A673 (cell line): ENCODE results near the gene SLC22A16. TPM values are rescaled to one million over a fixed set of nuclear protein-coding genes. Genes with fewer than 3 reads are reported as not detected.

Experiments used
- BruUV-seq: library from RNA; stranded (reverse); fragments of 400-500 nt; replicated peaks from 2 replicates; lab custom pipeline; 2021; lab: Mats Ljungman, UMichigan
- CTCF ChIA-PET: fragments of 300-600 bp; sonication (Branson Sonifier 250); formaldehyde crosslinking; loops from one replicate; lab custom pipeline; 2022; ENCODE audit warnings: antibody characterized with exemption; lab: Charles Lee
- POLR2A ChIA-PET: fragments of 300-600 bp; sonication (Branson Sonifier 250); formaldehyde crosslinking; loops from one replicate; lab custom pipeline; 2022; ENCODE audit warnings: antibody characterized with exemption; ENCODE audit not compliant: low non-redundant PET; lab: Charles Lee
- DNase-seq: peaks from one replicate; pipeline ENCODE4 v3.0.0-alpha.2; 2015; ENCODE audit warnings: low spot score
- H3K27ac ChIP-seq: fragments of 200-600 bp; sonication (generic); 2 replicates; pipeline ENCODE4 v1.5.1; 2016; ENCODE audit warnings: mixed run types, low read depth, mild to moderate bottlenecking, mixed read lengths, antibody characterized with exemption, low read length; ENCODE audit not compliant: poor library complexity, severe bottlenecking
- H3K27me3 ChIP-seq: fragments of 200-600 bp; sonication (generic); replicated peaks from 2 replicates; pipeline ENCODE4 v1.6.1; 2017; ENCODE audit warnings: mixed run types, low read depth, mild to moderate bottlenecking, mixed read lengths, antibody characterized with exemption, low read length; ENCODE audit not compliant: insufficient read depth, poor library complexity
- H3K36me3 ChIP-seq: fragments of 200-600 bp; sonication (generic); 2 replicates; pipeline ENCODE4 v1.6.1; 2016; ENCODE audit warnings: mixed run types, mild to moderate bottlenecking, mixed read lengths, antibody characterized with exemption, low read length; ENCODE audit not compliant: insufficient read depth, poor library complexity, severe bottlenecking
- H3K4me1 ChIP-seq: fragments of 200-600 bp; sonication (generic); 2 replicates; pipeline ENCODE4 v1.6.1; 2017; ENCODE audit warnings: mixed run types, mild to moderate bottlenecking, mixed read lengths, antibody characterized with exemption, low read length; ENCODE audit not compliant: insufficient read depth, poor library complexity, severe bottlenecking
- H3K4me3 ChIP-seq: fragments of 200-600 bp; sonication (generic); 2 replicates; pipeline ENCODE4 v1.5.1; 2016; ENCODE audit warnings: low read depth, mixed run types, mild to moderate bottlenecking, mixed read lengths, low read length; ENCODE audit not compliant: poor library complexity, severe bottlenecking
- H3K9me3 ChIP-seq: fragments of 200-600 bp; sonication (generic); 2 replicates; pipeline ENCODE4 v1.6.1; 2016; ENCODE audit warnings: mixed run types, low read depth, mild to moderate bottlenecking, mixed read lengths, antibody characterized with exemption, low read length; ENCODE audit not compliant: poor library complexity, severe bottlenecking
- EZH2 ChIP-seq: fragments of 200-600 bp; sonication (generic); IDR thresholded peaks from 2 replicates; pipeline ENCODE4 v1.6.1; 2017; ENCODE audit warnings: borderline replicate concordance, low read depth, mild to moderate bottlenecking, mixed read lengths, antibody characterized with exemption, low read length; ENCODE audit not compliant: poor library complexity, severe bottlenecking
- intact Hi-C: fragments of 100-400 bp; cut with micrococcal nuclease; formaldehyde crosslinking; loops from one replicate; pipeline ENCODE4 v1.10.0; 2022; ENCODE audit not compliant: unreplicated experiment
- total RNA-seq: library from RNA; stranded (reverse); gene quantifications from 2 replicates; pipeline ENCODE4 v1.2.3, GENCODE V29; 2021
- TF ChIP-seq, protein P1 (sequence below): fragments of 300-800, 200-600 bp; sonication (generic); conservative IDR thresholded peaks from 2 replicates; pipeline ENCODE4 v1.5.1; 2017; ENCODE audit warnings: low read depth, mild to moderate bottlenecking, antibody characterized with exemption, low read length, moderate library complexity, mixed read lengths

SLC22A16 gene
- total RNA-seq, 1 experiment from 2014 or later = 0.15 TPM

DNA sequence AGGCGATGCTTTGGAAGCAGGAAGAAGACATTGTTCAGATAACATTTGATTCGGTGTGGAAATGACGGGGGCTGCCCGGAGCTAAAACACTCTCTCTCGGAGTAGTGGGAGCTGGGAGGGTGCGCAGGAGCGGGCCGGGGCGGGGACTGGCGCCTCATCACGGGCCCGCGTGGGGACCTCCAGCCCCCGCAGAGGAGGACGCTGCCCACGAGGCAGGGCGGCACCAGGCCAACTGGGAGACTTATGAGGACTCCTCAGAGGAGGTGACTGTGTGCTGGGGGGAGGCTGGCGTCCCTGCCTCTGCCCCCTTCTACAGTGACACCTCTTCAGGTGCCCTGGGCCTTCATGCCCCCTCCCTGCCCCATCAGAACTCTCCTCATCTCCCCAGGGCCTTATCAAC is 76.2 kb downstream of the SLC22A16 start:
- no peak for DNase-seq
- no TSS peak for BruUV-seq
- Histone ChIP-seq H3K9me3 (no peaks in the 10 kb centered on the region), H3K4me1 (peaks cover 10% of the 10 kb centered on the region), H3K27me3 (no peaks in the 10 kb centered on the region), H3K27ac (no peak overlapping the region), H3K36me3 (no peaks in the 10 kb centered on the region), H3K4me3 (no peak overlapping the region)
- POLR2A ChIA-PET = no interaction called here
- CTCF ChIA-PET = no interaction called here
- TF ChIP-seq, protein P1, sequence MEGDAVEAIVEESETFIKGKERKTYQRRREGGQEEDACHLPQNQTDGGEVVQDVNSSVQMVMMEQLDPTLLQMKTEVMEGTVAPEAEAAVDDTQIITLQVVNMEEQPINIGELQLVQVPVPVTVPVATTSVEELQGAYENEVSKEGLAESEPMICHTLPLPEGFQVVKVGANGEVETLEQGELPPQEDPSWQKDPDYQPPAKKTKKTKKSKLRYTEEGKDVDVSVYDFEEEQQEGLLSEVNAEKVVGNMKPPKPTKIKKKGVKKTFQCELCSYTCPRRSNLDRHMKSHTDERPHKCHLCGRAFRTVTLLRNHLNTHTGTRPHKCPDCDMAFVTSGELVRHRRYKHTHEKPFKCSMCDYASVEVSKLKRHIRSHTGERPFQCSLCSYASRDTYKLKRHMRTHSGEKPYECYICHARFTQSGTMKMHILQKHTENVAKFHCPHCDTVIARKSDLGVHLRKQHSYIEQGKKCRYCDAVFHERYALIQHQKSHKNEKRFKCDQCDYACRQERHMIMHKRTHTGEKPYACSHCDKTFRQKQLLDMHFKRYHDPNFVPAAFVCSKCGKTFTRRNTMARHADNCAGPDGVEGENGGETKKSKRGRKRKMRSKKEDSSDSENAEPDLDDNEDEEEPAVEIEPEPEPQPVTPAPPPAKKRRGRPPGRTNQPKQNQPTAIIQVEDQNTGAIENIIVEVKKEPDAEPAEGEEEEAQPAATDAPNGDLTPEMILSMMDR = no peak
- TF ChIP-seq EZH2 = no peak
- intact Hi-C loops = no loop called here

DNA sequence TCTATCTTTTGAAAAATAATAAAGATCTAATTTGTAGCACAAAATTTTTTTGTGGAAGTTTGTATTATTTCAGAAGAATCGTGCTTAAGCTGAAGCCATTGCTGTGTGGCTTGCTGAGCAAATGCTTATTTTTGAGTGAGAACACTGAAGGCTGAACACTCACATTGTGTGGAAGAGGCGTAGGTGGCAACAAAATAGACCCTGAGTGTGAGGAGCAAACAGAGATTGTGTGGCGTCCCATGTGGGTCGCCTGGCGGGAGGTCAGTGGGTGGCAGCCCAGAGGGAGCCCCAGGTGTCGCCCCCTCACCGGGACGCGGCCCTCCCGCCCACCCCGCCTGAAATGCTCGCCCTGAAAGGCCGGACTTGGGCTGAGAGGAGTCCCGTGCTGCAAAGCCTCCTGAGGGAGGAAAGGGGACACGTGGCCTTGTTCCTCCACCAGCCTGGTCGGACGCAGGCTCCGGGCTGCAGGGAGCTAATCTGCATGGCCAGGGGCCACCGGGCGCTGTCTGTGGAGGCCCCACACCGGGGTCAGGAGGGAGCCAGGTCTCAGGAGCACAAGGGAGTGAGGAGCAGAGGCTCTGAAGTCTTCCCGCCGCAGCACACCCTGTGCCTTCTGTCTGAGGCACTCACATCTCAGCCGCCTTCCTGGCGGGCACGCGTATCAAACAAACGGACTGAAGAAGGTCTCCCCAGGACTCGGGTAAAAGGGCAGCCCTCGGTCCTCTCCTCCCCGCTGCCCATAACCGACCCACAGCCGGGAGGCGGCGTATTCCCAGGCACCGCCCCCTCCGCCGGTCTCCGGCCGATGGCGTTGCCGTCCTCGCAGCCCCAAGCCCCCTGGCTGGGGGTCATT is 77.0 kb downstream of the SLC22A16 start:
- CTCF ChIA-PET = no interaction called here
- TF ChIP-seq, protein P1 = no peak
- TF ChIP-seq EZH2 = no peak
- Histone ChIP-seq H3K27ac (peak overlapping the region; percentile 67), H3K9me3 (no peaks in the 10 kb centered on the region), H3K4me3 (no peak overlapping the region), H3K36me3 (no peaks in the 10 kb centered on the region), H3K27me3 (no peaks in the 10 kb centered on the region), H3K4me1 (peaks cover 10% of the 10 kb centered on the region)
- intact Hi-C loops = no loop called here
- BruUV-seq = no TSS peak
- DNase-seq = no peak
- POLR2A ChIA-PET = no interaction called here

DNA sequence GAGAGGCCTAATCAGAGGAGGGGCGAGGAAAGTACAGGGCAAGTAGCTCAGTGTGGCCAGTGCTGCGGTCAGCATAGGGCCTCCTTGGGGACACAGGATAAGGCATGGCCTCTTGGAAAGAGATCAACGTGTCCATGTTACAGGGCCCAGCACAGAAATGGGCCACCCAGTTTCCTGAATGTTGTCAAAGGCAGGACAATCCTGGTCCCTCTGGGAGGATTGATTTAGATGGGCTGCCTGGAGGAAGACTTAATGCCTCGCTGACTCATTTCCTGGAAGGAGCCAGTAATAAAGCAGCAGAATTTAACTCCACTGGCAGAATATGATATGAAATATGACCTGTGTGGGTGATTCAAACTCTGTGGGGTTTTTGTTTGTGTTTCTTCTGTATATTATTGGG is 77.6 kb downstream of the SLC22A16 start:
- peaks cover 10% of the 10 kb centered on the region for H3K4me1 ChIP-seq
- ChIA-PET POLR2A (no interaction called here), CTCF (interaction anchor here (0.6 kb wide), 1 partner anchor 13 kb away, joined by 3 read pairs; no protein-coding TSS in a partner anchor)
- peak; percentile 88 for DNase-seq
- H3K4me3 ChIP-seq = no peak overlapping the region
- TF ChIP-seq, protein P1 = no peak
- no peak for TF ChIP-seq EZH2
- no peaks in the 10 kb centered on the region for H3K9me3 ChIP-seq
- no peaks in the 10 kb centered on the region for H3K27me3 ChIP-seq
- H3K36me3 ChIP-seq = no peaks in the 10 kb centered on the region
- intact Hi-C loops = no loop called here
- no TSS peak for BruUV-seq
- peak overlapping the region; percentile 67 for H3K27ac ChIP-seq
